NCI-H2107 (cell line): ENCODE results near the gene EPHA10.
"Not testable (repeated sequence)": the region's sequence is repeated elsewhere in the genome, so short reads cannot be mapped to it uniquely, and the experiment has no call there.

Experiments
- DNase-seq: peaks from one replicate; lab custom pipeline; 2025; lab: John Stamatoyannopoulos, UW

Gene EPHA10

DNA sequence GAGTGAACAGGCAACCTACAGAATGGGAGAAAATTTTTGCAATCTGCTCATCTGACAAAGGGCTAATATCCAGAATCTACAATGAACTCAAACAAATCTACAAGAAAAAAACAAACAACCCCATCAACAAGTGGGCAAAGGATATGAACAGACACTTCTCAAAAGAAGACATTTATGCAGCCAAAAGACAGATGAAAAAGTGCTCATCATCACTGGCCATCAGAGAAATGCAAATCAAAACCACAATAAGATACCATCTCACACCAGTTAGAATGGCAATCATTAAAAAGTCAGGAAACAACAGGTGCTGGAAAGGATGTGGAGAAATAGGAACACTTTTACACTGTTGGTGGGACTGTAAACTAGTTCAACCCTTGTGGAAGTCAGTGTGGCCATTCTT is 6.5 kb upstream of the EPHA10 start:
- not testable (repeated sequence) for DNase-seq

DNA sequence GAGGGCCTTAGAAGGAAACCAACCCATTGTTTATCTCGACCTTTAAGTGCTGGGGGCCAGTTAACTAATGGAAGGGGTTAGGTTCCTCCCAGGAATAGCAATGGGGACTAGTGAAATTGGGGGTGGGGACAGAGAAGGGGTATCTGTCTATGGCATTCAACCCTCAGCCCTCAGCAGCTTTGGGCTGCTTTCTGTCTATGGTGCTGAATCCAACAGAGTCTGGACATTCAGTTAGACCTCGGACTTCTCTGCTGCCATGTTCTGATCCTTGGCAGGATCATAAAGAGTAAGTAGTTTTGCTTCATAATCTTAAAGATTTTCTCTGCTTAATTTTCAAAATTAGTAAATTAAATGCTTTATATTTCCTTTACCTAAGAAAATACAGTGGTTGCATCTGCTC is 2.6 kb upstream of the EPHA10 start:
- no peak for DNase-seq

DNA sequence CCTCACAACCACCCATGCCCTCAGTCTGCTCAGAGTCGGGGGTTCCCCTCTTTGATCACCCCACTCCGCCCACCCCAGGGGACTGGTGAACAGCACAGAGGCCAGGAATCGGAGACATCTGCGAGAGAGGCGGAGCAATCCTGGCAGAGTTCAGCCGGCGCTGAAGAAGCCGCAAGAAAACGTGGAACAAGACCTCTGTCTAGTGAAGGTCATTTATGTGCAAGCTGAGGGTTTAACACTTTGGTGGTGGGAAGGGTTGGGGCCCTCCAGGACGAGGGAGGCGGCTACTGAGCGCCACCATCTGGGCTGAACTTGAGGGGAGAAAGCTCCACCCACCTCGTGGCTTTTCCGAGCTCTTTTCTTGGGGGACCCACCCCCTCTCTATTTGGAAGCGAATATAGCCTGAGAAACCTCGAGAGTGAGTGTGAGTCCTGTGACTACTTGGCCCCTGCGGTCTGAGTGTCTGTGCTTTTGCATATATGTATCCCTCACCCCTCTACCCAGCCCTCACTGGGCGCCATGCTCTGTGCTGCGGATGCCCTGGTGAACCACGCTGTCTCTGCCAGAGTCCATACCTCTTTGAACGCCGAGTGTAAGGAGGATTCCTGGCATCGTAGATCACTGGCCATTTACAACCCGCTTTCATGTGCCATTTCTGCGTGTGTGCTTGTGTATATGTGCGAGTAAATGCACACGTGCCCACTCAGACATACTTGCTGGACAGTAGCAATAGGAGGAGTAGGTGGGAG is 1.2 kb upstream of the EPHA10 start:
- DNase-seq, result no peak

GRCh38 chr1:37764414-37764825 is 500 bp downstream of the EPHA10 start:
- DNase-seq, result no peak

DNA sequence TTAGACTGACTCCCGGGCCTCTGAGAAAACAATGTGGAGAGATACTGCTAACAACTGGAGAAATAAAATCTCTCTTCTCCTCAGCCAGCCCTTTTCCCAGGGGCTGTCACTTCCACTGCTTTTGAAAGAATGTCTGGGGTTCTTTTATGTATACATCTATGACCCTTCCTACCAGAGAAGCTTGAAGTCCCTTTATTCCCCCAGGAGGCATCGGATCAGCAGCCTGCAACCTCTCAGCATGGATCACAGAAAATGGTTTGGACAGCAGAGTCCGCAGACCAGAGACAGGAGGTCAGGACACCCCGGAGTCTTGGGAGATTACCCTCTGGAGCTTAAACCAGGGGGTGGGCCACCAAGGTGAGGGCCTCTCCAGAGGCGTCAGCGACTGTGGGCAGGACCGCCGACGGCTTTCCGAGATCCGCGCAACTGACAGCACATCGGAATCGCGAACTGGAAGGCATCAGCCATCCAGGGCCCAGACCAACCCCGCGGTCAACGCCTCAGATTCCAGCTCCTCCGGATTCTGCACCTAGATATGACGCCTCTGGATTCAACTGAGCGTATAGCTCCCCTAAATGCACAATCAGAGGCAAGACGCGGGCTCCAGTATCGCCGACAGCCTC is 1.0 kb downstream of the EPHA10 start:
- no peak for DNase-seq

DNA sequence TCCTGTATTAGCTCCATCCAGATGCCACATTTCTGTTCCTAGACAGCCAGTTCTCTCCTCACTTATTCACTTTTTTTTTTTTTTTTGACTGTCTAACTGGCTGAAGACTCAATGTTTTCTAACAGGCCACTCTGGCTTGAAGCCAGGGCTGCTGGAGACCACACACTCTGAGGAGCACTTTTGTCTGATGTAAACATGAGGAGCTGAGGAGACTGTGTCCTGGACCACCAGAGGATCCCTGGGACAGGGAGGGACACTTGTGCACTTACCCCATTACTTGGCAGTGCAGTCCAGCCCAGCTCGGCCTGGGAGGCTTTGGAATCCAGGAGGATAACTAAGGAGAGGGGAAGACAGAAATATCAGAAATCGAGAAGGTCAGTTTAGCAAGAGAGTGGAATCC is 2.4 kb downstream of the EPHA10 start:
- no peak for DNase-seq

DNA sequence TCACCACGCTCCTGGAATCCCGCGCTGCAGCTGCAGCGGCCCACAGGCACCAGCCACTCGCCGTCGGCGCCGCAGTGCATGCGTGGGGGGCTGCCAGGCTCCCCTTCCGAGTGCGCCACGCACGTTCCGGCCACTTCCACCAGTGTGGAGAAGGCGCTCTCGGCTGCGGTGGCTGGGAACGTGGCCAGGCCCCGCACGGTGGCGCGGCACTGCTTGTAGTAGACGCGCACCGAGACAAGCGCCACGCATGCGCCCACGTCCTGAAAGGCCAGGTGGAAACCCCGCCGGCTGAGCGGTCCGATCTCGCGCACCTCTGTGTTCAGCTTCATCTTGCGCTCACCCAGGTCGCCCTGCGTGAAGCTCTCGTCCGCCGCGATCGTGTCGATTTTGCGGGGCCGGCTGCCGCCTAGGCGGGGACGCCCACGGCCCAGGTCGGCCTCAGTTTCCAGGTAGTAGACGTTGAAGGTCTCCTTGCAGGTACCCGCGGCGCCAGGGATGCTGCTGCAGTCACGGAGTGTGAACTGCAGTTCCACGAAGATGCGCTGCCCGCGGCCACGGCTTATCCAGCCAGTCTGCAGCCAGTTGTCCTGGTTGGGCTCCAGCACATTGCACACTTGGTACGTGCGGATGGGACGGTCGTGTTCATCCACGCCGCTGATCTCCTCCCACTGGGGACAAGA is 3.4 kb downstream of the EPHA10 start:
- no peak for DNase-seq

DNA sequence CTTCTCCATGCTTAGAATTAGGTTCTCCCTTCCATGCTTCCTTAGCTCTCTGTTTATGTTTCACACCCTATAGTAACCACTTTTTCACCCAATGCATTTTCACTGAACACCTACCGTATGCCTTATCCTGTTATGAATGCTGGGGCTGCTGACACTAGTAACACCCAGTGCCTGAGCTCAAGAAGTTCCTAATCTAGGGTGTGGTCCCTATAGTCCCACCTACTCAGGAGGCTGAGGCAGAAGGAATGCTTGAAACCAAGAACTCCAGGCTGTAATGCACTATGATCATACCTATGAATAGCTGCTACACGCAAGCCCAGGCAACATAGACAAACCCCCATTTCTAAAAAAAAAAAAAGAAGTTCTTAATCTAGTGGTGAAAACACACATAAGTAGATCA is 5.5 kb downstream of the EPHA10 start:
- no peak for DNase-seq

GRCh38 chr1:37755951-37756560 is 8.9 kb downstream of the EPHA10 start:
- no peak for DNase-seq

DNA sequence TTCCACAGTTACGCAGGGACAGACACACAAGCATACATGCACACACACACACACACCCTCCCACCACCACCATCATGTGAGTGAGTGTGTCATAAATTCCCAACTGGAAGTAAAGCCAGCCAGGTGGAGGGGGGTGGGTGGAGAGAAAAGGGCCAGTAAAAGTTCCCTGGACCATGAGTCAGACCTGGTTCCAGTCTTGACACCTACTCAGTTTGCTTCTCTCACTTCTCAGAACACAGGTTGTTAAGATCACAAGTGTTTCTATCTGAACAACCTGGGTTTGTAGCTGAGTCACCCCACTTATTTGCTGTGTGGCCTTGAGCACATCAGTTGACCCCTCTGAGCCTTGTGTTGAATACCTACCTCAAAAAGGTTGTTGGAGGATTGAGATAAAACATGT is 9.6 kb downstream of the EPHA10 start:
- DNase-seq, result no peak

DNA sequence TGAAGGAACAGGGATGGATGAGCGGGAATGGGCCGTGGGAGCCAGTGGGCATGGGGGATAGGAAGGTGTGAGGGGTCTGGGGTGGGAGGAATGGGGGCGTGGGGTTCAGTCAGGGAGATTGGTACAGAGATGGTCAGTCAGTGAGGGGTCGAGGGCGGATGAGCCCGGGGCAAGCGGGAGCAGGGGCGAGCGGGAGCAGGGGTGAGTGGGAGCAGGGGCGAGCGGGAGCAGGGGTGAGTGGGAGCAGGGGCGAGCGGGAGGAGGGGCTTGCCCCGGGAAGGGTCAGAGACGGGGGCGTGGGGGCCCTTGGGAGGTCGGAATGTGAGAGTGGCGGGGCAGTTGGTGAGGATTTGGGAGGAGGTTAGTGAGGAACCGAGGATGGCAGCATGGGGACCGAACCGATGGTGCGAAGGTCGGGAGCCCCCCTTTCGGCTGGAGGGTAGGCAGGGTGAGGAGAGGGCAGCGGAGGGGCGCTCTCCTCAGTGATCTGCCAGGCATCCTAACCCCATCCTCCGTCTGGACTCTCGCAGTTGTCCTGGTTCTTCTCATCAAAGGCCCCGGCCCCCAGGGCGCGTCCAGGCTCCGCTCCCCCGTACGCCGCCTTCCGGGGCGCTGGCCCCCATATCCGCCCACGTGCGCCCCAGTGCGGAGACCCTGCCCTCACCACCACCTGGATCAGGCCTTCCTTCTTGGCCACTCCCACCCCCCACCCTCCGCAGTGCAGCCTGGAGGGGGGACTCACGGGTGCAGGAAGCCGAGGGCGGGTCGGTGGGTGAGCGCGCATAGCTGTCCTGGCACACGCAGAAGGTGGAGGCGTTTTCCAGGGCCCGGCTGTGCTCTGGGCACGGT is 11.2 kb downstream of the EPHA10 start:
- no peak for DNase-seq

DNA sequence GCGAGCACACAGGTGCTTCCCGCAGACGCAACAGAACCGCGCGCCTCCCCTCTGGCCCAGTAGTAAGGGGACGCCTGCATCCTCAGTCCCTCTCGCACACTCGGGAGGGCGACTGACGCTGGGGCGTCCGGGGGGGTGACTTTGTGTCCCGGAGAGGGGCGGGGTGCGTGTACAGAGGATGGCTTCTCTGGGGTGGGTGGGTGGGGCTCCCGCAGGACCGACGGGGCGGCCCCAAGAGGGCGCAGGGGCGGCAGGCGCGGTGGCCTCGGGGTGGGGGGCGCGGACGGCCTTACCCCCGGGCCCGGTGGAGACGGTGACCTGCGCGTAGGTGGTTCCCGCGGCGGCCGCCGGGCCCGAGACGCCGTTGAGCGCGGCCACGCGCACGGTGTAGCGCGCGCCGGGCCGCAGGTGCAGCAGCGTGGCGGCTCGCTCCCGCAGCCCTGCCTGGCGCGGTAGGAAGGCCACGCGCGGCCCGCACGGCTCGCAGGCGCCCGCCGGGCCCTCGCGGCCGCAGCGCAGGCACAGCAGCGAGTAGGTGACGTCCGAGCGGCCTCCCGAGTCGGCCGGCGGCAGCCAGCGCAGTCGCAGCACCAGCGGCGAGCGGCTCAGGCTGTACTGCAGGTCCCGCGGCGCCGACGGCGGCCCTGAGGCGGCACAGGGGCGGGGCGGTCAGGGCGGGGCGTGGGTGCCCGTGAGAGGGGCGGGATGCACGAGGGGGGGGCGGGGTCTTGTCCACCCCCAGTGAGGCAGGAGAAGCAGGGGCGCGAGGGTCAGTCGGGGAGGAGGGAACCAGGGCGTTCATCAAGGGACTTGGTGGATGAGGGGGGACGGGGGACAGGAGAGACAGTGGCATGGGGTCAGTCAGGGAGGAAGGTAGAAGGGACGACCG is 12.1 kb downstream of the EPHA10 start:
- peak; percentile 7 for DNase-seq

- no peak for DNase-seq
Measured at GRCh38 chr1:37752213-37752582, 12.7 kb downstream of the EPHA10 start.

- no peak for DNase-seq
Measured at GRCh38 chr1:37748565-37748964, 16.4 kb downstream of the EPHA10 start.

- no peak for DNase-seq
Measured at GRCh38 chr1:37746806-37747205, 18.1 kb downstream of the EPHA10 start.

DNA sequence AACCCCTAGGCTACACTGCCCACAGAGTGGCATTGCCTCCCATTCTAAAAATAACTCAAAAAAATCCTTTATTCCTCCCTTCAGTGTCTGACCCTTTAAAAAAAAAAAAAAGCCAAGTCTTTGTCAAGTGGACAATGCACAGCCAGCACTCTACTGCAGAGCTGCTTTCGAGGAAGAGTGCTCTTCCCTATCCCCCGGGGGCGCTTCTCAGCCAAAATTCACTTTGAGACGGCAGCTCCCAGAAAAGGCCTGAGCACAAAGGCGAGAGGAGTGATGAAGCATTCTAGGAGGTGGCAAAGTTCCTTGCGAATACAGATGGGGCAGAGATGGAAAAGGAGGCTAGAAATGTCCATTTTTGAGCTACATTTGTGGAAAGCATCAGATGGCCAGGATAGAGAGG is 23.3 kb downstream of the EPHA10 start:
- no peak for DNase-seq

DNA sequence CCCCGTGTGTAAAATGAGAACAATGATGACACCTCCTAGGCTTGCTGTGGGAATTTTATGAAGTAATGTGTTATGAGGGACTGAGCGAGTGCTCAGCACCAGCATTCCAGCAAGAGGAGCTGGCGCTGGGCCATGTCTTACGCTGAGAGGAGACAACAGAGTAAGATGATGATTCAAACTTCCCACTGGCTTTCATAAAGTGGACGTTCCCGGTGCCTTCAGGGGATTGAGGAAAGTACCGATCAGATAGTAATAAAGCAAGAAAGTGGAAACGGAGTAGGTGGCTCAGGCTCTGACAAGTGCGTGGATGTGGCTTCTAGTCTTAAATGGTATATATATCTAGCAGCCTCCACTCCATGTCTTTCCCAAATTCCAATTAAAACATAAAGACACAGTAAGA is 23.8 kb downstream of the EPHA10 start:
- no peak for DNase-seq

DNA sequence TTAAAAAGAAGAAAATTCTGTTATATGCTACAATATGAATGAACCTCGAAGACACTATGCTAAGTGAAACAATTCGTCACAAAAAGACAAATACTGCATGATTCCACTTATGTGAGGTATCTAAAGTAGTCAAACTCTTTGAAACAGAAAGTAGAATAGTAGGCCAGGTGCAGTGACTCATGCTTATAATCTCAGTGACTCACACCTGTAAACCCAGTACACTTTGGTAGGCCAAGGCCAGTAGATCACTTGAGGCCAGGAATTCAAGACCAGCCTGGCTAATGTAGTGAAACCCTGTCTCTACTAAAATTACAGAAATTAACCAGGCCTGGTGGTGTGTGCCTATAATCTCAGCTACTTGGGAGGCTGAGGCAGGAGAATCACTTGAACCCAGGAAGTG is 25.7 kb downstream of the EPHA10 start:
- no peak for DNase-seq

DNA sequence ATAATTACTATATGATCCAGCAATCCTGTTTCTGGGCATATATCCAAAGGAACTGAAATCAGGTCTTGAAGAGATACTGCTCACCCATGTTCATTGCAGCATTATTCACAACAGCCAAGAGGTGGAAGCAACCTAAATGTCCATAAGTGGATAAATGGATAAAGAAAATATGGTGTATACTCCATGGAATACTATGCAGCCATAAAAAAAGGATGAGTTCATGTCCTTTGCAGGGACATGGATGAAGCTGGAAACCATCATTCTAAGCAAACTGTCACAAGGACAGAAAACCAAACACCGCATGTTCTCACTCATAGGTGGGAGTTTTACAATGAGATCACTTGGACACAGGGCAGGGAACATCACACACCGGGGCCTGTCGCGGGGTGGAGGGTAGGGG is 26.3 kb downstream of the EPHA10 start:
- not testable (repeated sequence) for DNase-seq

- not testable (repeated sequence) for DNase-seq
Measured at GRCh38 chr1:37737975-37738374, 26.9 kb downstream of the EPHA10 start.
